Activated T-helper 2 cell treated with anti-CD3 and anti-CD28 coated beads, Interferon-gamma antibody, Interleukin-2, Interleukin-4, amounts not matched to agents 10 μg/mL and 5 μg/mL and 100 μg/mL, durations not matched to agents 14 hours and 24 hours and 36 hours (primary cell): ENCODE data around the gene N4BP3. TPM values are rescaled to one million over a fixed set of nuclear protein-coding genes. Genes with fewer than 3 reads are reported as not detected.
"Not testable (repeated sequence)": the region's sequence is repeated elsewhere in the genome, so short reads cannot be mapped to it uniquely, and the experiment has no call there.

ENCODE experiments used
- DNase-seq: peaks from one replicate; pipeline ENCODE4 v3.0.0; 2021; ENCODE audit warnings: low spot score
- H3K27ac Mint-ChIP-seq: one replicate; pipeline ENCODE4 v1.8.0; 2021; ENCODE audit warnings: mixed read lengths
- H3K27me3 Mint-ChIP-seq: one replicate; pipeline ENCODE4 v1.8.0; 2021; ENCODE audit warnings: low read depth, mixed read lengths
- H3K36me3 Mint-ChIP-seq: one replicate; pipeline ENCODE4 v1.8.0; 2021; ENCODE audit warnings: low read depth, mixed read lengths
- H3K4me1 Mint-ChIP-seq: one replicate; pipeline ENCODE4 v1.8.0; 2021; ENCODE audit warnings: low read depth, mixed read lengths
- H3K4me3 Mint-ChIP-seq: one replicate; pipeline ENCODE4 v1.8.0; 2021; ENCODE audit warnings: low read depth, mild to moderate bottlenecking, moderate library complexity, mixed read lengths
- H3K9me3 Mint-ChIP-seq: one replicate; pipeline ENCODE4 v1.8.0; 2021; ENCODE audit warnings: mixed read lengths
- intact Hi-C: fragments of 100-400 bp; cut with micrococcal nuclease; formaldehyde crosslinking; loops from one replicate; pipeline ENCODE4 v1.15.1; 2023
- total RNA-seq: library from RNA; stranded (reverse); gene quantifications from 2 replicates; pipeline ENCODE4 v1.2.3, GENCODE V29; 2022

The N4BP3 gene
- total RNA-seq: 3.3 and 3.4 TPM in 2 replicates

GRCh38 chr5:178113141-178113787, at the start of gene N4BP3:
N4BP3 (plus strand) TSS chr5:178113532; CDS start chr5:178119584, 6,052 bp downstream.
- H3K4me1 Mint-ChIP-seq: peaks cover 29% of the 10 kb centered on the region
- peak within 1 kb of the TSS; percentile 80 for H3K27ac Mint-ChIP-seq
- peaks cover 5% of the 10 kb centered on the region for H3K9me3 Mint-ChIP-seq
- peak within 1 kb of the TSS; percentile 84 for H3K4me3 Mint-ChIP-seq
- DNase-seq: peak; percentile 83
- intact Hi-C loops: loop anchor here (1.0 to 5.0 kb wide), 2 partner anchors 18 to 39 kb away; partner anchors contain the start of genes NHP2 and RMND5B
- H3K27me3 Mint-ChIP-seq: peaks cover 12% of the 10 kb centered on the region
- no peaks in the 10 kb centered on the region for H3K36me3 Mint-ChIP-seq

- Mint-ChIP-seq H3K27me3 (peaks cover 5% of the 10 kb centered on the region), H3K9me3 (no peaks in the 10 kb centered on the region), H3K27ac (no peak overlapping the region), H3K36me3 (no peaks in the 10 kb centered on the region), H3K4me3 (no peak overlapping the region), H3K4me1 (peaks cover 1% of the 10 kb centered on the region)
- intact Hi-C loops: no loop called here
- DNase-seq: no peak
Observed at GRCh38 chr5:178067755-178068154, 45.6 kb upstream of the N4BP3 start.

- DNase-seq: no peak
- Mint-ChIP-seq H3K9me3 (no peaks in the 10 kb centered on the region), H3K36me3 (no peaks in the 10 kb centered on the region), H3K27me3 (peaks cover 6% of the 10 kb centered on the region), H3K4me3 (no peak overlapping the region), H3K4me1 (no peaks in the 10 kb centered on the region), H3K27ac (no peak overlapping the region)
- intact Hi-C loops: no loop called here
Observed at GRCh38 chr5:178068293-178068692, 45.0 kb upstream of the N4BP3 start.

- no peaks in the 10 kb centered on the region for H3K9me3 Mint-ChIP-seq
- no peak overlapping the region for H3K4me3 Mint-ChIP-seq
- DNase-seq: no peak
- peaks cover 6% of the 10 kb centered on the region for H3K27me3 Mint-ChIP-seq
- no peaks in the 10 kb centered on the region for H3K36me3 Mint-ChIP-seq
- H3K27ac Mint-ChIP-seq: no peak overlapping the region
- peaks cover 5% of the 10 kb centered on the region for H3K4me1 Mint-ChIP-seq
- intact Hi-C loops: no loop called here
Observed at GRCh38 chr5:178069909-178070308, 43.4 kb upstream of the N4BP3 start.

- Mint-ChIP-seq H3K27ac (no peak overlapping the region), H3K4me1 (peaks cover 8% of the 10 kb centered on the region), H3K9me3 (no peaks in the 10 kb centered on the region), H3K27me3 (peaks cover 6% of the 10 kb centered on the region), H3K4me3 (no peak overlapping the region), H3K36me3 (no peaks in the 10 kb centered on the region)
- intact Hi-C loops: no loop called here
- no peak for DNase-seq
Observed at GRCh38 chr5:178071108-178071507, 42.2 kb upstream of the N4BP3 start.

GRCh38 chr5:178072749-178073148, 40.6 kb upstream of the N4BP3 start:
- no peak overlapping the region for H3K27ac Mint-ChIP-seq
- H3K36me3 Mint-ChIP-seq: no peaks in the 10 kb centered on the region
- no peak overlapping the region for H3K4me3 Mint-ChIP-seq
- peaks cover 8% of the 10 kb centered on the region for H3K4me1 Mint-ChIP-seq
- no peaks in the 10 kb centered on the region for H3K9me3 Mint-ChIP-seq
- intact Hi-C loops: no loop called here
- peaks cover 4% of the 10 kb centered on the region for H3K27me3 Mint-ChIP-seq
- no peak for DNase-seq

GRCh38 chr5:178074266-178074952, 38.9 kb upstream of the N4BP3 start:
- Mint-ChIP-seq H3K27ac (no peak overlapping the region), H3K36me3 (no peaks in the 10 kb centered on the region), H3K4me3 (no peak overlapping the region), H3K27me3 (peaks cover 2% of the 10 kb centered on the region), H3K4me1 (peaks cover 8% of the 10 kb centered on the region), H3K9me3 (no peaks in the 10 kb centered on the region)
- DNase-seq: no peak
- intact Hi-C loops: no loop called here

GRCh38 chr5:178076965-178077364, 36.4 kb upstream of the N4BP3 start:
- H3K36me3 Mint-ChIP-seq, H3K27ac Mint-ChIP-seq, H3K4me1 Mint-ChIP-seq, H3K9me3 Mint-ChIP-seq, H3K27me3 Mint-ChIP-seq, H3K4me3 Mint-ChIP-seq, DNase-seq: not testable (repeated sequence)
- intact Hi-C loops: loop anchor here (1.0 kb wide), 2 partner anchors 69 to 87 kb away; no protein-coding TSS in a partner anchor

- H3K9me3 Mint-ChIP-seq: no peaks in the 10 kb centered on the region
- H3K36me3 Mint-ChIP-seq: no peaks in the 10 kb centered on the region
- no peak overlapping the region for H3K27ac Mint-ChIP-seq
- DNase-seq: no peak
- H3K4me3 Mint-ChIP-seq: no peak overlapping the region
- peaks cover 8% of the 10 kb centered on the region for H3K4me1 Mint-ChIP-seq
- H3K27me3 Mint-ChIP-seq: peaks cover 2% of the 10 kb centered on the region
- intact Hi-C loops: no loop called here
Observed at GRCh38 chr5:178077751-178078150, 35.6 kb upstream of the N4BP3 start.

GRCh38 chr5:178078197-178079010, 34.9 kb upstream of the N4BP3 start:
- intact Hi-C loops: no loop called here
- Mint-ChIP-seq H3K4me1 (peaks cover 8% of the 10 kb centered on the region), H3K4me3 (no peak overlapping the region), H3K27me3 (no peaks in the 10 kb centered on the region), H3K9me3 (no peaks in the 10 kb centered on the region), H3K36me3 (no peaks in the 10 kb centered on the region), H3K27ac (no peak overlapping the region)
- no peak for DNase-seq

- Mint-ChIP-seq H3K27me3 (peaks cover 3% of the 10 kb centered on the region), H3K4me1 (peaks cover 4% of the 10 kb centered on the region), H3K27ac (no peak overlapping the region), H3K4me3 (no peak overlapping the region), H3K36me3 (no peaks in the 10 kb centered on the region), H3K9me3 (no peaks in the 10 kb centered on the region)
- DNase-seq: no peak
- intact Hi-C loops: no loop called here
Observed at GRCh38 chr5:178080056-178080455, 33.3 kb upstream of the N4BP3 start.

GRCh38 chr5:178080618-178081410, 32.5 kb upstream of the N4BP3 start:
- no peak for DNase-seq
- peaks cover 3% of the 10 kb centered on the region for H3K27me3 Mint-ChIP-seq
- H3K36me3 Mint-ChIP-seq: no peaks in the 10 kb centered on the region
- peaks cover 3% of the 10 kb centered on the region for H3K4me1 Mint-ChIP-seq
- H3K4me3 Mint-ChIP-seq: no peak overlapping the region
- H3K27ac Mint-ChIP-seq: no peak overlapping the region
- no peaks in the 10 kb centered on the region for H3K9me3 Mint-ChIP-seq
- intact Hi-C loops: no loop called here
